ENCODE data around the gene THSD8.

DNA sequence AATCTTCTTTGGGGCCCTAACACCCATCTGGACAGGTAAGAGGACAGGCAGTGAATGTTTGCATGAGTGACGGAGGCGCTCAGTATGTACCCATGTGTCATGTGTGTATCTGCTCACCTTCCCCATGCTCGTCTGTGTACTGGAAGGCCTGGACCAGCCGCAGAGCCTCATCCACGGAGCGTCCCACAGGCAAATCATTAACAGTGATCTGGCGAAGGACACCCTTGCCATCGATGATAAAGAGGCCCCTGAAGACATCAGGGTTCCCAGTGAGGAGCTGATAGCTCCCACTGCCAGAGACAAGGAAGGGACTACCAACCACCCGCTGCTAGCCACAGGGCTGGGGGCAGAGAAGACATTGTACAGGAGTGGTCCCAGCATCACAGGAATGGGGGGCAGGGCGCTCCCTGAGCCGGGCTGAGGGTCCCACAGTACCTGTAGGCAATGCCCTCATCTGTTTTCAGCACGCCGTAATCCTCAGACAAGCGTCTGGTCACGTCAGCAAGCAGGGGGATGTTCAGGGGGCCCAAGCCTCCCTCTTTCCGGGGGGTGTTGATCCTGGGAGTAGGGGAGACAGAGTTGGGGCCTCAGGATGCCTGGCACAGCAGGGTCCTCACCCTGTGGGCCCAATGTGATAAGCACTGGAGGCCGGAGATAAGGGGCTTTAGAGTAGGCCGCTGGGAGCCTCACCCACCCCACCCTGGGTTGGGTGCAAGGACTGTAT lies 2.0 kb upstream of the THSD8 start:
- TF ChIP-seq EZH2 (IDR thresholded peaks at IDR 0.05; ENCODE audit: borderline replicate concordance) (no peak), EZH2phosphoT487 (IDR thresholded peaks at IDR 0.05; ENCODE audit: low read depth, severe bottlenecking, unreplicated experiment) (no peak)
- TF ChIP-seq, protein P1, sequence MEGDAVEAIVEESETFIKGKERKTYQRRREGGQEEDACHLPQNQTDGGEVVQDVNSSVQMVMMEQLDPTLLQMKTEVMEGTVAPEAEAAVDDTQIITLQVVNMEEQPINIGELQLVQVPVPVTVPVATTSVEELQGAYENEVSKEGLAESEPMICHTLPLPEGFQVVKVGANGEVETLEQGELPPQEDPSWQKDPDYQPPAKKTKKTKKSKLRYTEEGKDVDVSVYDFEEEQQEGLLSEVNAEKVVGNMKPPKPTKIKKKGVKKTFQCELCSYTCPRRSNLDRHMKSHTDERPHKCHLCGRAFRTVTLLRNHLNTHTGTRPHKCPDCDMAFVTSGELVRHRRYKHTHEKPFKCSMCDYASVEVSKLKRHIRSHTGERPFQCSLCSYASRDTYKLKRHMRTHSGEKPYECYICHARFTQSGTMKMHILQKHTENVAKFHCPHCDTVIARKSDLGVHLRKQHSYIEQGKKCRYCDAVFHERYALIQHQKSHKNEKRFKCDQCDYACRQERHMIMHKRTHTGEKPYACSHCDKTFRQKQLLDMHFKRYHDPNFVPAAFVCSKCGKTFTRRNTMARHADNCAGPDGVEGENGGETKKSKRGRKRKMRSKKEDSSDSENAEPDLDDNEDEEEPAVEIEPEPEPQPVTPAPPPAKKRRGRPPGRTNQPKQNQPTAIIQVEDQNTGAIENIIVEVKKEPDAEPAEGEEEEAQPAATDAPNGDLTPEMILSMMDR (IDR thresholded peaks at IDR 0.05; ENCODE audit: poor library complexity): no peak
